H1 (cell line): ENCODE measurements around the gene TMEM63C. TPM values are rescaled to one million over a fixed set of nuclear protein-coding genes. Genes with fewer than 3 reads are reported as not detected.

ENCODE experiments used
- HDAC6 ChIP-seq: IDR thresholded peaks from one replicate; pipeline ENCODE4 v1.7.1; 2012; ENCODE audit warnings: low read depth, mild to moderate bottlenecking, inconsistent platforms, low read length, moderate library complexity
- JUN ChIP-seq: IDR thresholded peaks from 2 replicates; pipeline ENCODE4 v1.6.1; 2011; ENCODE audit warnings: low read depth, mild to moderate bottlenecking, improper control_type of control experiment, low read length
- POU5F1 ChIP-seq: IDR thresholded peaks from 2 replicates; pipeline ENCODE4 v1.6.1; 2011; ENCODE audit warnings: low read depth, mild to moderate bottlenecking, low read length, moderate library complexity
- TAF1 ChIP-seq: IDR thresholded peaks from 2 replicates; pipeline ENCODE4 v1.6.1; 2011; ENCODE audit warnings: mild to moderate bottlenecking, low read depth, low read length
- TBP ChIP-seq: IDR thresholded peaks from 2 replicates; pipeline ENCODE4 v1.6.1; 2011; ENCODE audit warnings: low read depth, low read length, improper control_type of control experiment
- polyA plus RNA-seq, 7 experiments: library from polyadenylated mRNA; depleted of rRNA in 3 of 7; stranded (reverse) in 5 of 7; unstranded in 2 of 7; fragments of >200 nt in 5 of 7; fragments of 200-250 nt in 2 of 7; gene quantifications; 1 replicate in 5 of 7; 2 replicates in 1 of 7; 4 replicates in 1 of 7; pipeline versions ENCODE4 v1.2.1 to v1.2.3, GENCODE V29; 2011 to 2013; ENCODE audit warnings: missing spikeins in 2 of 7, mixed read lengths in 2 of 7
- total RNA-seq: library from RNA; stranded (reverse); fragmentation: NEBNext Ultra II Directional; extraction: Animal tissue kit (Norgen Biotek cat#: 25700); gene quantifications from 2 replicates; pipeline ENCODE4 v1.2.1, GENCODE V29; 2021
- TF ChIP-seq, protein P1 (sequence below), 3 experiments: IDR thresholded peaks; 1 replicate in 2 of 3; 2 replicates in 1 of 3; pipeline versions ENCODE4 v1.5.1 to v1.6.1; 2011; ENCODE audit warnings: low read length in 3 of 3, mild to moderate bottlenecking in 3 of 3, inconsistent platforms in 2 of 3, low read depth in 1 of 3, moderate library complexity in 1 of 3; ENCODE audit not compliant: insufficient read depth in 1 of 3; ENCODE audit errors: control extremely low read depth in 1 of 3

The TMEM63C gene
- total and polyA plus RNA-seq, 2 of the 8 experiments (the other 6 are each of a cell fraction or from before 2014, with no cell fraction given): 3.0 to 7.6 TPM

DNA sequence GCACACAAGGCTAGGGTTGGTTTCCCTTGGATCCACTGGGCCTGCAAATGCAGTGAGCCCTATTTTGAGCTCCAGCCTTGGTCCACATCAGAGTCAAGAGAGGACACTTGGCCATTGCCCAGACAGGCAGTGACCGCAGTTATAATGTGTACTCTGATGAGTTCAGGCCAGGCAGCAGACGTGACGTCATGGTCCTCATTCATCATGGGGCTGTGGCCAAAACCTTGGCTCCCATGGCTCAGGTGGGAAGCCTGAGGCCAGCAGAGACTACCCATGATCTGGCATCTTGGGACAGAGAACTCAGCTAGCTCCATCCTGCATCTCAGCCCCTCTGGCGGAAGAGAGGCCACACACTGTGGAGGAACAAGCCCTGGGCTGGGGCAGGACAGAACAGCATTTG, 16.4 kb downstream of the TMEM63C start (continued):
- TF ChIP-seq, protein P1, sequence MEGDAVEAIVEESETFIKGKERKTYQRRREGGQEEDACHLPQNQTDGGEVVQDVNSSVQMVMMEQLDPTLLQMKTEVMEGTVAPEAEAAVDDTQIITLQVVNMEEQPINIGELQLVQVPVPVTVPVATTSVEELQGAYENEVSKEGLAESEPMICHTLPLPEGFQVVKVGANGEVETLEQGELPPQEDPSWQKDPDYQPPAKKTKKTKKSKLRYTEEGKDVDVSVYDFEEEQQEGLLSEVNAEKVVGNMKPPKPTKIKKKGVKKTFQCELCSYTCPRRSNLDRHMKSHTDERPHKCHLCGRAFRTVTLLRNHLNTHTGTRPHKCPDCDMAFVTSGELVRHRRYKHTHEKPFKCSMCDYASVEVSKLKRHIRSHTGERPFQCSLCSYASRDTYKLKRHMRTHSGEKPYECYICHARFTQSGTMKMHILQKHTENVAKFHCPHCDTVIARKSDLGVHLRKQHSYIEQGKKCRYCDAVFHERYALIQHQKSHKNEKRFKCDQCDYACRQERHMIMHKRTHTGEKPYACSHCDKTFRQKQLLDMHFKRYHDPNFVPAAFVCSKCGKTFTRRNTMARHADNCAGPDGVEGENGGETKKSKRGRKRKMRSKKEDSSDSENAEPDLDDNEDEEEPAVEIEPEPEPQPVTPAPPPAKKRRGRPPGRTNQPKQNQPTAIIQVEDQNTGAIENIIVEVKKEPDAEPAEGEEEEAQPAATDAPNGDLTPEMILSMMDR (IDR thresholded peaks at IDR 0.05; ENCODE audit: control extremely low read depth in 1 of 3, insufficient read depth in 1 of 3, low read depth in 1 of 3, low read length in 3 of 3): no peak
- TF ChIP-seq TBP (no peak), HDAC6 (no peak), JUN (no peak), TAF1 (no peak), POU5F1 (no peak)
